ENCODE results near the gene CD2BP2. TPM values are rescaled to one million over a fixed set of nuclear protein-coding genes. Genes with fewer than 3 reads are reported as not detected.

CD2BP2 gene
- 59.5 to 68.2 TPM (median 64.0 TPM) in 5 replicates for total RNA-seq (2022; extraction: Qiagen RNA extraction; ENCODE audit: low read depth)

GRCh38 chr16:30355144-30355953 is at the start of gene CD2BP2:
Gene CD2BP2, minus strand, starts transcription at chr16:30355308. Its CDS starts 627 bp downstream, at chr16:30354681.

DNA sequence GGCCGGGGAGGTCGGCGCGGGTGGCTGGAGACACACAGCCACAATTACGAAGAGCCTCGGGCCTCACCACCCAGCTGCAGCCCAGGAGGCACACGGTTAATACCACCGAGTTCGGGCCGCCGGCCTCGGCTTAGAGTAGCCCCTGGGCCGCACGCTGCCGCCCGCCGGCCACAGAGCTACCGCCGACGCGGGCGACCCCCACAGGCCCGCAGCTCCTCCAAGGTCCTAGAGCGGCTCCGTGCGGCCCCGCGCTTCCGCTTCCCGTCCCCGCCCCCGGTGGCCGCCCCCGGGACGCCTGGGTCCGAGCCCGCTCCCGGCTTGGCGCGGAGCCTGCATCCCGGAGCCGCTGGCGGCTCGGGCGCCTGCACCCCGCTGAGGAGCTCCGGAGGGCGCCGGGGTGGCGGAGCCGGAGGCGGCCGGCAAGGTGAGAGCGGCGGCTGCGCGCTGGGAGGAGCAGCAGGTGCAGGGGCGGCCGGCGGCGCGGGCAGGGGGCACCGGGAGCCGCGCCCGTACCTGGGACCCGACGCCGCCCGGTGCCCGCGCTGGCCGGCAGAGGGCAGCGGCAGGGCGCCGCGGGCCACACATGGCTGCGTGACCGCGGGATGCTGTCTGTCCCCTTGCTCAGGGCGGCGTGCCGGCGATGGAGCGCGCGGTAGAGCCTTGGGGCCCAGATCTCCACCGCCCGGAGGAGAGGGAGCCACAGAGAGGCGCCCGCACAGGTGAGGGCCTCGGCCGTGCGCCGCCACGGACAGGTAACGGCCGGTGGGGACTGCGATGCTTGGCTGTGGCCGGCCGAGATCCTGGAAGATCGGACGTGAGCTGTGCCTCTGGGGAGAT is 40.3 kb upstream of the CD2BP2 start, which contains the start of gene ZNF48:
Gene ZNF48, plus strand, starts transcription at position 266 of the 837 bp plus-strand sequence. Its CDS starts 375 bp downstream, at position 641.

GRCh38 chr16:30382111-30382881 is 27.2 kb upstream of the CD2BP2 start, which contains the start of gene SEPTIN1:
Gene SEPTIN1, minus strand, starts transcription at chr16:30382561. Its CDS starts 19 bp downstream, at chr16:30382542.

GRCh38 chr16:30374538-30374937 is 19.4 kb upstream of the CD2BP2 start, which contains the start of gene MYL11:
Gene MYL11, plus strand, starts transcription at chr16:30374802. Its CDS starts 56 bp downstream, at chr16:30374858.

DNA sequence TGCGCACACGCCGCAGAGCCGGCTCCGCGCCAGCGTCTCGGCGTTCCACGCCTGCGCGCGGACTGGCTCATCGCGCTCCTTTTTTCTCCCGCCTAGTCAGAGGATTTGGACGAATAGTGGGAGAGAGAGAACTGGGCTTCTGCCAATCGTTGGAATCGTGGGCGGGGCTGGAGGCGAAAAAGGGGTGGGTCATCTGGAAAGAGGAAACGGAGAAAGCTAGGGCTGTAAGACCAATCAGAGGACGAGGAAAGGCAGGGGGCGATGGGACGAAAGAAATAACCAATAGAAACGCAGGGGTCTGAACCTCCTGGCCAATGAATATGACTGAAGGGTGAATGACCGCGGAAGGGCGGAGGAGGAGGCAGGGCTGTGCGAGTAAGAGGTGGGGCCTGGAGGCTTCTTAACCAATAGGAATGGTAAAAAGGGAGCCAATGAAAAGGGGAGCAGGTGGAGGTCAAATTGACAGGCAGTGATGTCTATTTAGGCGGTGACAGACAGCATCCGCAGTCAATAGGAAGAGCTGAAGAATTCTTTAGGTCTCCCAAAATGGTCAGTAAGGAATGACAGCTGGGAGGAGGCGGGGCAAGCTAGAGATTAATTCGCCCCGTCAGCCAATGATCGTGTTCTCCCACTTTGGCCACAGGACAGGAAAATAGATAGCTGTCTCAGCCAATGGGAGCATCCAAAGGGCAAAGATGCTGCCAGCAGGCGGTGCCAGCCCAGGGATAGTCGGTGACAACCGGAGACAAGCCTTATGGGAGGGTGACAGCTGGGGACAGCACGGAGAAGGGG is 15.5 kb upstream of the CD2BP2 start, which contains the start of gene TBC1D10B:
Gene TBC1D10B, minus strand, starts transcription at position 39 of the 792 bp plus-strand sequence. CDS start 311 bp downstream, outside the sequence.

Other genes with a start within 250 kb of the CD2BP2 start
- gene GDPD3, start 241.8 kb downstream of the CD2BP2 start, total RNA-seq (2022; extraction: Qiagen RNA extraction; ENCODE audit: low read depth) = 1.4 to 2.4 TPM (median 2.1 TPM) in 5 replicates
- 32.6 to 35.7 TPM (median 33.8 TPM) in 5 replicates for gene MAPK3, start 232.1 kb downstream of the CD2BP2 start, total RNA-seq (2022; extraction: Qiagen RNA extraction; ENCODE audit: low read depth)
- 2.2 to 4.3 TPM (median 3.7 TPM) in 5 replicates for gene CORO1A, start 171.7 kb downstream of the CD2BP2 start, total RNA-seq (2022; extraction: Qiagen RNA extraction; ENCODE audit: low read depth)
- 156 to 240 TPM (median 209 TPM) in 5 replicates for gene BOLA2B, start 161.6 kb downstream of the CD2BP2 start, total RNA-seq (2022; extraction: Qiagen RNA extraction; ENCODE audit: low read depth)
- gene SLX1A, start 161.4 kb downstream of the CD2BP2 start, total RNA-seq (2022; extraction: Qiagen RNA extraction; ENCODE audit: low read depth) = 7.0 to 14.1 TPM (median 8.1 TPM) in 5 replicates
- 5.6 to 8.7 TPM (median 7.3 TPM) in 5 replicates for gene SULT1A3, start 156.1 kb downstream of the CD2BP2 start, total RNA-seq (2022; extraction: Qiagen RNA extraction; ENCODE audit: low read depth)
- 0.86 to 3.0 TPM (median 2.1 TPM) in 5 replicates for gene NPIPB13, start 106.8 kb downstream of the CD2BP2 start, total RNA-seq (2022; extraction: Qiagen RNA extraction; ENCODE audit: low read depth)
- 23.3 to 30.4 TPM (median 27.7 TPM) in 5 replicates for gene TBC1D10B, start 15.2 kb upstream of the CD2BP2 start, total RNA-seq (2022; extraction: Qiagen RNA extraction; ENCODE audit: low read depth)
- 0.51 TPM in 1 of 5 replicates, not detected in the others for gene MYL11, start 19.5 kb upstream of the CD2BP2 start, total RNA-seq (2022; extraction: Qiagen RNA extraction; ENCODE audit: low read depth)
- 1.1 to 2.0 TPM (median 1.6 TPM) in 5 replicates for gene SEPTIN1, start 27.3 kb upstream of the CD2BP2 start, total RNA-seq (2022; extraction: Qiagen RNA extraction; ENCODE audit: low read depth)
- gene ZNF48, start 40.1 kb upstream of the CD2BP2 start, total RNA-seq (2022; extraction: Qiagen RNA extraction; ENCODE audit: low read depth) = 11.2 to 15.5 TPM (median 12.8 TPM) in 5 replicates
- gene ZNF771, start 52.3 kb upstream of the CD2BP2 start, total RNA-seq (2022; extraction: Qiagen RNA extraction; ENCODE audit: low read depth) = 3.5 to 6.1 TPM (median 5.2 TPM) in 5 replicates
- gene DCTPP1, start 74.7 kb upstream of the CD2BP2 start, total RNA-seq (2022; extraction: Qiagen RNA extraction; ENCODE audit: low read depth) = 101 to 138 TPM (median 133 TPM) in 5 replicates
- 47.6 to 51.6 TPM (median 49.4 TPM) in 5 replicates for gene SEPHS2, start 90.6 kb upstream of the CD2BP2 start, total RNA-seq (2022; extraction: Qiagen RNA extraction; ENCODE audit: low read depth)
- 0.02 TPM in 1 of 5 replicates, not detected in the others for gene ITGAL, start 117.4 kb upstream of the CD2BP2 start, total RNA-seq (2022; extraction: Qiagen RNA extraction; ENCODE audit: low read depth)
- 37.2 to 46.2 TPM (median 45.5 TPM) in 5 replicates for gene ZNF768, start 171.3 kb upstream of the CD2BP2 start, total RNA-seq (2022; extraction: Qiagen RNA extraction; ENCODE audit: low read depth)
- gene ZNF747, start 179.6 kb upstream of the CD2BP2 start, total RNA-seq (2022; extraction: Qiagen RNA extraction; ENCODE audit: low read depth) = 3.3 to 4.9 TPM (median 4.5 TPM) in 5 replicates
- 4.2 to 6.6 TPM (median 6.2 TPM) in 5 replicates for gene ZNF764, start 203.1 kb upstream of the CD2BP2 start, total RNA-seq (2022; extraction: Qiagen RNA extraction; ENCODE audit: low read depth)
- gene ZNF688, start 216.4 kb upstream of the CD2BP2 start, total RNA-seq (2022; extraction: Qiagen RNA extraction; ENCODE audit: low read depth) = 5.5 to 8.0 TPM (median 6.7 TPM) in 5 replicates
- gene ZNF785, start 230.4 kb upstream of the CD2BP2 start, total RNA-seq (2022; extraction: Qiagen RNA extraction; ENCODE audit: low read depth) = not detected in 5 replicates